LNCAP (cell line): Measurements from ENCODE around the gene MAGI1.

Experiments used
- CTCF ChIP-seq: fragments of 450-650 bp; IDR thresholded peaks from 2 replicates; pipeline ENCODE4 v1.5.1; 2017; ENCODE audit warnings: mild to moderate bottlenecking

The MAGI1 gene

GRCh38 chr3:65879372-65879771 is 159.3 kb downstream of the MAGI1 start:
- TF ChIP-seq CTCF, result no peak

- no peak for TF ChIP-seq CTCF
Observed at GRCh38 chr3:65878831-65879230, 159.9 kb downstream of the MAGI1 start.

GRCh38 chr3:65877160-65877559 is 161.6 kb downstream of the MAGI1 start:
- TF ChIP-seq CTCF, result no peak

GRCh38 chr3:65876028-65876420 is 162.7 kb downstream of the MAGI1 start:
- no peak for TF ChIP-seq CTCF

GRCh38 chr3:65875393-65876027 is 163.2 kb downstream of the MAGI1 start:
- TF ChIP-seq CTCF, result no peak

- no peak for TF ChIP-seq CTCF
Observed at GRCh38 chr3:65873869-65874268, 164.8 kb downstream of the MAGI1 start.

GRCh38 chr3:65873028-65873427 is 165.7 kb downstream of the MAGI1 start:
- no peak for TF ChIP-seq CTCF
